Measurements from ENCODE around the gene MIB1. TPM values are rescaled to one million over a fixed set of nuclear protein-coding genes. Genes with fewer than 3 reads are reported as not detected.
A peak's percentile ranks its signal among the peaks of the same experiment; 100 is the strongest.

MIB1 gene
- total and polyA plus RNA-seq, 2 experiments from 2014 or later, result 10.8 to 56.7 TPM

GRCh38 chr18:21704603-21705364 lies 35.8 kb upstream of the MIB1 start, which contains the start of gene ABHD3:
TSS of gene ABHD3 (minus strand) at chr18:21704774. CDS start at chr18:21704665, 109 bp downstream.
- no peak for TF ChIP-seq ZNF331 (CRISPR knock-in tag; IDR thresholded peaks at IDR 0.05; ENCODE audit: low read depth)
- TF ChIP-seq, protein P1, sequence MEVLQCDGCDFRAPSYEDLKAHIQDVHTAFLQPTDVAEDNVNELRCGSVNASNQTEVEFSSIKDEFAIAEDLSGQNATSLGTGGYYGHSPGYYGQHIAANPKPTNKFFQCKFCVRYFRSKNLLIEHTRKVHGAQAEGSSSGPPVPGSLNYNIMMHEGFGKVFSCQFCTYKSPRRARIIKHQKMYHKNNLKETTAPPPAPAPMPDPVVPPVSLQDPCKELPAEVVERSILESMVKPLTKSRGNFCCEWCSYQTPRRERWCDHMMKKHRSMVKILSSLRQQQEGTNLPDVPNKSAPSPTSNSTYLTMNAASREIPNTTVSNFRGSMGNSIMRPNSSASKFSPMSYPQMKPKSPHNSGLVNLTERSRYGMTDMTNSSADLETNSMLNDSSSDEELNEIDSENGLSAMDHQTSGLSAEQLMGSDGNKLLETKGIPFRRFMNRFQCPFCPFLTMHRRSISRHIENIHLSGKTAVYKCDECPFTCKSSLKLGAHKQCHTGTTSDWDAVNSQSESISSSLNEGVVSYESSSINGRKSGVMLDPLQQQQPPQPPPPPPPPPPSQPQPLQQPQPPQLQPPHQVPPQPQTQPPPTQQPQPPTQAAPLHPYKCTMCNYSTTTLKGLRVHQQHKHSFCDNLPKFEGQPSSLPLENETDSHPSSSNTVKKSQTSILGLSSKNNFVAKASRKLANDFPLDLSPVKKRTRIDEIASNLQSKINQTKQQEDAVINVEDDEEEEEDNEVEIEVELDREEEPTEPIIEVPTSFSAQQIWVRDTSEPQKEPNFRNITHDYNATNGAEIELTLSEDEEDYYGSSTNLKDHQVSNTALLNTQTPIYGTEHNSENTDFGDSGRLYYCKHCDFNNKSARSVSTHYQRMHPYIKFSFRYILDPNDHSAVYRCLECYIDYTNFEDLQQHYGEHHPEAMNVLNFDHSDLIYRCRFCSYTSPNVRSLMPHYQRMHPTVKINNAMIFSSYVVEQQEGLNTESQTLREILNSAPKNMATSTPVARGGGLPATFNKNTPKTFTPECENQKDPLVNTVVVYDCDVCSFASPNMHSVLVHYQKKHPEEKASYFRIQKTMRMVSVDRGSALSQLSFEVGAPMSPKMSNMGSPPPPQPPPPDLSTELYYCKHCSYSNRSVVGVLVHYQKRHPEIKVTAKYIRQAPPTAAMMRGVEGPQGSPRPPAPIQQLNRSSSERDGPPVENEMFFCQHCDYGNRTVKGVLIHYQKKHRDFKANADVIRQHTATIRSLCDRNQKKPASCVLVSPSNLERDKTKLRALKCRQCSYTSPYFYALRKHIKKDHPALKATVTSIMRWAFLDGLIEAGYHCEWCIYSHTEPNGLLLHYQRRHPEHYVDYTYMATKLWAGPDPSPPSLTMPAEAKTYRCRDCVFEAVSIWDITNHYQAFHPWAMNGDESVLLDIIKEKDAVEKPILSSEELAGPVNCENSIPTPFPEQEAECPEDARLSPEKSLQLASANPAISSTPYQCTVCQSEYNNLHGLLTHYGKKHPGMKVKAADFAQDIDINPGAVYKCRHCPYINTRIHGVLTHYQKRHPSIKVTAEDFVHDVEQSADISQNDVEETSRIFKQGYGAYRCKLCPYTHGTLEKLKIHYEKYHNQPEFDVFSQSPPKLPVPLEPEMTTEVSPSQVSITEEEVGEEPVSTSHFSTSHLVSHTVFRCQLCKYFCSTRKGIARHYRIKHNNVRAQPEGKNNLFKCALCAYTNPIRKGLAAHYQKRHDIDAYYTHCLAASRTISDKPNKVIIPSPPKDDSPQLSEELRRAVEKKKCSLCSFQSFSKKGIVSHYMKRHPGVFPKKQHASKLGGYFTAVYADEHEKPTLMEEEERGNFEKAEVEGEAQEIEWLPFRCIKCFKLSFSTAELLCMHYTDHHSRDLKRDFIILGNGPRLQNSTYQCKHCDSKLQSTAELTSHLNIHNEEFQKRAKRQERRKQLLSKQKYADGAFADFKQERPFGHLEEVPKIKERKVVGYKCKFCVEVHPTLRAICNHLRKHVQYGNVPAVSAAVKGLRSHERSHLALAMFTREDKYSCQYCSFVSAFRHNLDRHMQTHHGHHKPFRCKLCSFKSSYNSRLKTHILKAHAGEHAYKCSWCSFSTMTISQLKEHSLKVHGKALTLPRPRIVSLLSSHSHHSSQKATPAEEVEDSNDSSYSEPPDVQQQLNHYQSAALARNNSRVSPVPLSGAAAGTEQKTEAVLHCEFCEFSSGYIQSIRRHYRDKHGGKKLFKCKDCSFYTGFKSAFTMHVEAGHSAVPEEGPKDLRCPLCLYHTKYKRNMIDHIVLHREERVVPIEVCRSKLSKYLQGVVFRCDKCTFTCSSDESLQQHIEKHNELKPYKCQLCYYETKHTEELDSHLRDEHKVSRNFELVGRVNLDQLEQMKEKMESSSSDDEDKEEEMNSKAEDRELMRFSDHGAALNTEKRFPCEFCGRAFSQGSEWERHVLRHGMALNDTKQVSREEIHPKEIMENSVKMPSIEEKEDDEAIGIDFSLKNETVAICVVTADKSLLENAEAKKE (CRISPR knock-in tag; IDR thresholded peaks at IDR 0.05), result no peak
- no peak for TF ChIP-seq EZH2 (IDR thresholded peaks at IDR 0.05; ENCODE audit: low read depth, unreplicated experiment)
- peak; percentile 83 for TF ChIP-seq POLR2AphosphoS5 (IDR thresholded peaks at IDR 0.05; ENCODE audit: low read depth)
- TF ChIP-seq CTCF (conservative IDR thresholded peaks at IDR 0.05; ENCODE audit: low read depth in 2 of 2), result no peak
- peak within 1 kb of the TSS; percentile 88 for H3K4me3 Mint-ChIP-seq
- H2AFZ ChIP-seq, result peak within 1 kb of the TSS; percentile 98
- H3K9me2 ChIP-seq (ENCODE audit: insufficient read depth), result 0 out of 2 replicates have a peak, but pooled peaks cover 4% of the 10 kb centered on the region
- H3K9me3 Mint-ChIP-seq, result peaks cover 23% of the 10 kb centered on the region
- H3K4me1 ChIP-seq (ENCODE audit: insufficient read depth), result peaks cover 10% of the 10 kb centered on the region
- H4K20me1 ChIP-seq (replicated peaks; ENCODE audit: insufficient read depth), result no peaks in the 10 kb centered on the region
- H3F3A ChIP-seq (replicated peaks; ENCODE audit: low read depth), result peaks cover 6% of the 10 kb centered on the region; the same call in 1 of the 2 replicates
- H3K4me3 ChIP-seq, result peak within 1 kb of the TSS; percentile 78
- peak; percentile 98 for DNase-seq (ENCODE audit: low spot score)
- H3K36me3 Mint-ChIP-seq (ENCODE audit: low read depth), result peaks cover 32% of the 10 kb centered on the region
- peak within 1 kb of the TSS; percentile 97 for H3K4me2 ChIP-seq
- peak within 1 kb of the TSS; percentile 77; the same call in 1 of the 2 replicates for H3K27ac Mint-ChIP-seq
- H3K27ac ChIP-seq (ENCODE audit: low read depth), result peak within 1 kb of the TSS; percentile 86
- peak; percentile 95 for ATAC-seq
- peaks cover 17% of the 10 kb centered on the region for H3K27me3 Mint-ChIP-seq (ENCODE audit: insufficient read depth, low read depth, poor library complexity)
- H3K27me3 ChIP-seq (ENCODE audit: insufficient read depth), result peaks cover 19% of the 10 kb centered on the region; the same call in 1 of the 2 replicates
- H3K79me2 ChIP-seq (replicated peaks; ENCODE audit: insufficient read depth), result no peaks in the 10 kb centered on the region; the same call in 1 of the 2 replicates
- peaks cover 3% of the 10 kb centered on the region; the same call in 1 of the 2 replicates for H3K36me3 ChIP-seq (ENCODE audit: insufficient read depth)
- peaks cover 16% of the 10 kb centered on the region for H3K4me1 Mint-ChIP-seq

Data from GM23338 (cell line).